Measurements from ENCODE around the gene PCK2.

GRCh38 chr14:24051176-24051788, 42.8 kb upstream of the PCK2 start:
- TF ChIP-seq CTCF (IDR thresholded peaks at IDR 0.05) (no peak), POLR2A (IDR thresholded peaks at IDR 0.05) (no peak)
